H1 (cell line): Measurements from ENCODE around the gene PRRC2A. TPM values are rescaled to one million over a fixed set of nuclear protein-coding genes. Genes with fewer than 3 reads are reported as not detected.
A peak's percentile ranks its signal among the peaks of the same experiment; 100 is the strongest.

Experiments
- CTCF ChIA-PET: fragments of 300-600 bp; sonication (Branson Sonifier 250); formaldehyde crosslinking; loops from one replicate; lab custom pipeline; 2021; ENCODE audit not compliant: partially characterized antibody; lab: Charles Lee
- POLR2A ChIA-PET: fragments of 300-600 bp; sonication (Branson Sonifier 250); formaldehyde crosslinking; loops from one replicate; lab custom pipeline; 2021; ENCODE audit warnings: inconsistent platforms; ENCODE audit not compliant: partially characterized antibody; lab: Charles Lee
- DNase-seq, 2 experiments: peaks; one replicate each; pipeline versions ENCODE4 v3.0.0 to v3.0.0-alpha.2; 2010 to 2022; ENCODE audit warnings: low spot score in 2 of 2, low read depth in 1 of 2, mixed read lengths in 1 of 2
- FAIRE-seq: peaks from 2 replicates; lab custom pipeline; 2011; peaks lifted over from hg19 to GRCh38; lab: Jason Lieb, UNC
- H2AFZ ChIP-seq: 2 replicates; pipeline ENCODE4 v1.8.1; 2012; ENCODE audit warnings: low read length, inconsistent platforms
- H2AK5ac ChIP-seq: 2 replicates; pipeline ENCODE4 v1.6.1; 2013; ENCODE audit warnings: low read depth, low read length
- H2BK120ac ChIP-seq: replicated peaks from 2 replicates; pipeline ENCODE3; 2013; ENCODE audit warnings: low read depth, low read length, inconsistent platforms
- H2BK12ac ChIP-seq: 2 replicates; pipeline ENCODE4 v1.6.1; 2013; ENCODE audit warnings: low read depth, low read length
- H2BK15ac ChIP-seq: 2 replicates; pipeline ENCODE4 v1.6.1; 2013; ENCODE audit warnings: low read length
- H2BK20ac ChIP-seq: 2 replicates; pipeline ENCODE4 v1.6.1; 2013; ENCODE audit warnings: low read length
- H2BK5ac ChIP-seq: 2 replicates; pipeline ENCODE4 v1.6.1; 2013; ENCODE audit warnings: low read depth, low read length
- H3K14ac ChIP-seq: 2 replicates; pipeline ENCODE4 v1.6.1; 2013; ENCODE audit warnings: inconsistent platforms; ENCODE audit not compliant: insufficient read length
- H3K18ac ChIP-seq: 2 replicates; pipeline ENCODE4 v1.6.1; 2013; ENCODE audit warnings: low read length; ENCODE audit errors: extremely low read depth
- H3K23ac ChIP-seq: 2 replicates; pipeline ENCODE4 v1.6.1; 2013; ENCODE audit warnings: inconsistent platforms; ENCODE audit not compliant: insufficient read length
- H3K23me2 ChIP-seq: 2 replicates; pipeline ENCODE4 v1.6.1; 2013; ENCODE audit warnings: low read depth, low read length
- H3K27ac ChIP-seq: 2 replicates; pipeline ENCODE4 v1.6.1; 2011; ENCODE audit warnings: low read depth, low read length, inconsistent platforms
- H3K27me3 ChIP-seq, 4 experiments: replicated peaks in 1 of 4; 1 replicate in 1 of 4; 2 replicates in 3 of 4; pipeline versions ENCODE4 v1.6.1 to v1.8.1; 2011 to 2013; ENCODE audit warnings: low read length in 3 of 4, mild to moderate bottlenecking in 3 of 4, inconsistent platforms in 2 of 4, mixed read lengths in 2 of 4, moderate library complexity in 1 of 4; ENCODE audit not compliant: control insufficient read depth in 3 of 4, insufficient read depth in 3 of 4; ENCODE audit errors: extremely low read depth in 1 of 4
- H3K36me3 ChIP-seq, 4 experiments: 2 replicates each; pipeline versions ENCODE4 v1.6.1 to v1.8.1; 2011 to 2013; ENCODE audit warnings: mild to moderate bottlenecking in 4 of 4, low read length in 3 of 4, moderate library complexity in 2 of 4, control low read depth in 1 of 4, inconsistent platforms in 1 of 4; ENCODE audit not compliant: insufficient read depth in 4 of 4, control insufficient read depth in 2 of 4
- H3K4ac ChIP-seq: replicated peaks from 2 replicates; pipeline ENCODE3; 2013; ENCODE audit warnings: low read length, low read depth, mixed read lengths, inconsistent platforms; ENCODE audit not compliant: insufficient read length
- H3K4me1 ChIP-seq, 4 experiments: replicated peaks in 1 of 4; 1 replicate in 1 of 4; 2 replicates in 3 of 4; pipeline versions ENCODE4 v1.6.1 to v1.8.1; 2011 to 2013; ENCODE audit warnings: low read length in 3 of 4, inconsistent platforms in 2 of 4, mixed read lengths in 1 of 4; ENCODE audit not compliant: insufficient read depth in 4 of 4, control insufficient read depth in 3 of 4
- H3K4me2 ChIP-seq, 2 experiments: 2 replicates each; pipeline versions ENCODE4 v1.6.1 to v1.8.1; 2011 to 2013; ENCODE audit warnings: low read depth in 2 of 2, low read length in 2 of 2, control low read depth in 1 of 2, inconsistent platforms in 1 of 2, mild to moderate bottlenecking in 1 of 2; ENCODE audit not compliant: insufficient read depth in 1 of 2
- H3K4me3 ChIP-seq, 4 experiments: fragments of 200-600, 300-600 bp in 1 of 4; sonication (generic), shearing (Covaris generic), sonication (Bioruptor Twin) in 1 of 4; 2 replicates each; pipeline versions ENCODE4 v1.5.1 to v1.8.1; 2011 to 2016; ENCODE audit warnings: low read length in 4 of 4, low read depth in 3 of 4, control low read depth in 2 of 4, inconsistent platforms in 2 of 4, mild to moderate bottlenecking in 2 of 4, mixed read lengths in 1 of 4, moderate library complexity in 1 of 4; ENCODE audit not compliant: insufficient read depth in 2 of 4; ENCODE audit errors: extremely low read depth in 1 of 4
- H3K56ac ChIP-seq: replicated peaks from 2 replicates; pipeline ENCODE3; 2013; ENCODE audit warnings: low read depth, mild to moderate bottlenecking, mixed read lengths, low read length, inconsistent platforms; ENCODE audit not compliant: insufficient read length
- H3K79me1 ChIP-seq: 2 replicates; pipeline ENCODE4 v1.6.1; 2013; ENCODE audit warnings: low read depth, low read length, control low read depth
- H3K79me2 ChIP-seq, 2 experiments: 2 replicates each; pipeline versions ENCODE4 v1.6.1 to v1.8.1; 2012 to 2013; ENCODE audit warnings: low read length in 2 of 2, mild to moderate bottlenecking in 2 of 2, inconsistent platforms in 1 of 2; ENCODE audit not compliant: insufficient read depth in 2 of 2, control insufficient read depth in 1 of 2
- H3K9ac ChIP-seq, 4 experiments: replicated peaks in 1 of 4; 1 replicate in 1 of 4; 2 replicates in 3 of 4; pipeline versions ENCODE4 v1.6.1 to v1.8.1; 2011 to 2013; ENCODE audit warnings: low read depth in 3 of 4, low read length in 3 of 4, control low read depth in 2 of 4, mild to moderate bottlenecking in 2 of 4, moderate library complexity in 2 of 4, inconsistent platforms in 1 of 4; ENCODE audit errors: extremely low read depth in 1 of 4
- H3K9me3 ChIP-seq, 2 experiments: 2 replicates each; pipeline versions ENCODE4 v1.6.1 to v1.8.1; 2012 to 2013; ENCODE audit warnings: mild to moderate bottlenecking in 2 of 2, moderate library complexity in 2 of 2, control low read depth in 1 of 2, inconsistent platforms in 1 of 2, low read depth in 1 of 2, low read length in 1 of 2, mixed read lengths in 1 of 2; ENCODE audit not compliant: insufficient read depth in 2 of 2
- H4K20me1 ChIP-seq, 2 experiments: replicated peaks in 1 of 2; 2 replicates each; pipeline versions ENCODE3 to v1.8.1; 2011 to 2013; ENCODE audit warnings: inconsistent platforms in 2 of 2, low read length in 2 of 2, mild to moderate bottlenecking in 1 of 2; ENCODE audit not compliant: insufficient read depth in 2 of 2, control insufficient read depth in 1 of 2
- H4K5ac ChIP-seq: 2 replicates; pipeline ENCODE4 v1.6.1; 2013; ENCODE audit warnings: low read length, low read depth, mixed read lengths, inconsistent platforms; ENCODE audit not compliant: insufficient read length
- H4K8ac ChIP-seq: 2 replicates; pipeline ENCODE4 v1.8.0; 2013; ENCODE audit warnings: mild to moderate bottlenecking, moderate library complexity, low read length, inconsistent platforms; ENCODE audit not compliant: insufficient read depth; ENCODE audit errors: extremely low read depth
- H4K91ac ChIP-seq: replicated peaks from 2 replicates; pipeline ENCODE3; 2013; ENCODE audit warnings: low read length, mixed read lengths, inconsistent platforms; ENCODE audit not compliant: insufficient read length
- CEBPB ChIP-seq: IDR thresholded peaks from 2 replicates; pipeline ENCODE4 v1.6.1; 2012; ENCODE audit warnings: low read depth, low read length
- RNF2 ChIP-seq: fragments of 200-900, 300-1000 bp; sonication (generic); IDR thresholded peaks from 2 replicates; pipeline ENCODE4 v1.7.1; 2016; ENCODE audit warnings: borderline replicate concordance, low read depth, mild to moderate bottlenecking, antibody characterized with exemption, low read length; ENCODE audit not compliant: poor library complexity, severe bottlenecking; ENCODE audit errors: missing control alignments
- SIN3A ChIP-seq, 2 experiments: IDR thresholded peaks in 1 of 2; conservative IDR thresholded peaks in 1 of 2; 2 replicates each; pipeline ENCODE4 v1.6.1; 2011 to 2012; ENCODE audit warnings: low read length in 2 of 2, improper control_type of control experiment in 1 of 2, low read depth in 1 of 2, mild to moderate bottlenecking in 1 of 2
- WGBS, 2 experiments: shearing (Covaris generic) in 1 of 2; methylation state at CpG; one replicate each; pipeline versions ENCODE4 v1.1.6 to v1.1.7; 2013 to 2015; ENCODE audit warnings: low lambda C conversion rate in 2 of 2, mixed read lengths in 2 of 2, inconsistent platforms in 1 of 2, low coverage in 1 of 2, missing lambda C conversion rate in 1 of 2; ENCODE audit not compliant: insufficient replicate concordance in 2 of 2, insufficient coverage in 1 of 2, insufficient read length in 1 of 2; ENCODE audit errors: extremely low coverage in 1 of 2, missing lambda C conversion rate in 1 of 2; 5-methylcytosine and 5-hydroxymethylcytosine counted together
- polyA plus RNA-seq, 7 experiments: library from polyadenylated mRNA; depleted of rRNA in 3 of 7; stranded (reverse) in 5 of 7; unstranded in 2 of 7; fragments of >200 nt in 5 of 7; fragments of 200-250 nt in 2 of 7; gene quantifications; 1 replicate in 5 of 7; 2 replicates in 1 of 7; 4 replicates in 1 of 7; pipeline versions ENCODE4 v1.2.1 to v1.2.3, GENCODE V29; 2011 to 2013; ENCODE audit warnings: missing spikeins in 2 of 7, mixed read lengths in 2 of 7
- total RNA-seq: library from RNA; stranded (reverse); fragmentation: NEBNext Ultra II Directional; extraction: Animal tissue kit (Norgen Biotek cat#: 25700); gene quantifications from 2 replicates; pipeline ENCODE4 v1.2.1, GENCODE V29; 2021

PRRC2A gene
- total and polyA plus RNA-seq, 2 of the 8 experiments (the other 6 are each of a cell fraction or from before 2014, with no cell fraction given): 118 to 300 TPM

GRCh38 chr6:31659649-31660380 lies 39.3 kb downstream of the PRRC2A start:
- H2BK20ac ChIP-seq: no peak overlapping the region
- POLR2A ChIA-PET: interaction anchor here (0.6 to 25.5 kb wide), 13 partner anchors 6 to 168 kb away, joined by 3 to 883 read pairs (median 13); partner anchors contain the start of genes AIF1, APOM, ATP6V1G2 and BAG6
- H4K20me1 ChIP-seq: peaks cover 0 to 3% of the 10 kb centered on the region in 2 experiments
- H3K27me3 ChIP-seq: no peaks in the 10 kb centered on the region
- H3K27ac ChIP-seq: peak overlapping the region; percentile 63
- H3K14ac ChIP-seq: peak overlapping the region; percentile 71
- H3K56ac ChIP-seq: peak overlapping the region; percentile 77
- H2BK120ac ChIP-seq: no peak overlapping the region
- H3K4me2 ChIP-seq: peak overlapping the region; percentile 94 to 95
- H3K4me3 ChIP-seq: peak overlapping the region; percentile 85 to 94 (median 88)
- TF ChIP-seq RNF2 (no peak), CEBPB (no peak), SIN3A (conservative IDR thresholded peaks at IDR 0.05 in 1 of 2, IDR thresholded peaks at IDR 0.05 in 1 of 2; ENCODE audit: low read depth in 1 of 2, low read length in 2 of 2) (peak; percentile 71; a peak in 1 of 4 replicates)
- peak overlapping the region; percentile 94 for H4K8ac ChIP-seq
- H3K79me2 ChIP-seq: peaks cover 0 to 39% of the 10 kb centered on the region in 2 experiments; a peak in 3 of 4 replicates
- H2BK12ac ChIP-seq: no peak overlapping the region
- FAIRE-seq (no peak), DNase-seq (no peak)
- no peaks in the 10 kb centered on the region for H3K9me3 ChIP-seq
- H4K91ac ChIP-seq: peak overlapping the region; percentile 76
- H2BK15ac ChIP-seq: peak overlapping the region; percentile 8; the same call in 1 of the 2 replicates
- H2BK5ac ChIP-seq: 0 out of 2 replicates have a peak overlapping the region, but pooled peaks have one; percentile 1
- H3K4ac ChIP-seq: peak overlapping the region; percentile 19
- peak overlapping the region; percentile 73 for H4K5ac ChIP-seq
- H2AFZ ChIP-seq: peak overlapping the region; percentile 84; the same call in 1 of the 2 replicates
- H3K23me2 ChIP-seq: peaks cover 8% of the 10 kb centered on the region
- H2AK5ac ChIP-seq: no peak overlapping the region
- H3K9ac ChIP-seq: peak overlapping the region; percentile 75 to 93 (median 82)
- CTCF ChIA-PET: interaction anchor here (0.9 to 1.5 kb wide), 5 partner anchors 7 to 173 kb away, joined by 4 to 6 read pairs (median 5); partner anchors contain the start of gene BAG6
- H3K18ac ChIP-seq: no peak overlapping the region; the same call in 1 of the 2 replicates
- H3K23ac ChIP-seq: no peak overlapping the region
- 63% methylated on average over 13 of the region's 13 CpGs; no CpG with 5 or more reads in 1 of the 2 experiments for WGBS, 2 experiments
- H3K79me1 ChIP-seq: peaks cover 9% of the 10 kb centered on the region
- peaks cover 4 to 19% (median 9%) of the 10 kb centered on the region in 4 experiments; a peak in 6 of 8 replicates for H3K36me3 ChIP-seq
- peaks cover 0 to 15% (median 4%) of the 10 kb centered on the region in 4 experiments; a peak in 5 of 7 replicates for H3K4me1 ChIP-seq
